GM19099 (cell line): ENCODE measurements around the gene MFSD6.

ENCODE experiments used
- POLR2A ChIP-seq: IDR thresholded peaks from 3 replicates; pipeline ENCODE4 v1.6.1; 2011; ENCODE audit warnings: low read depth; ENCODE audit not compliant: insufficient read length; ENCODE audit errors: extremely low read depth

Gene MFSD6

GRCh38 chr2:190497428-190497827, 89.3 kb downstream of the MFSD6 start:
- no peak for TF ChIP-seq POLR2A

GRCh38 chr2:190499273-190499672, 91.1 kb downstream of the MFSD6 start:
- no peak for TF ChIP-seq POLR2A

GRCh38 chr2:190500054-190500502, 91.9 kb downstream of the MFSD6 start:
- no peak for TF ChIP-seq POLR2A

GRCh38 chr2:190501231-190501630, 93.1 kb downstream of the MFSD6 start:
- TF ChIP-seq POLR2A = no peak

GRCh38 chr2:190501702-190502407, 93.7 kb downstream of the MFSD6 start:
- no peak for TF ChIP-seq POLR2A

GRCh38 chr2:190503088-190503487, 94.9 kb downstream of the MFSD6 start:
- no peak for TF ChIP-seq POLR2A

GRCh38 chr2:190504912-190505311, 96.8 kb downstream of the MFSD6 start:
- no peak for TF ChIP-seq POLR2A

GRCh38 chr2:190505696-190506095, 97.5 kb downstream of the MFSD6 start:
- no peak for TF ChIP-seq POLR2A

GRCh38 chr2:190506666-190507065, 98.5 kb downstream of the MFSD6 start:
- TF ChIP-seq POLR2A = no peak

GRCh38 chr2:190507135-190507534, 99.0 kb downstream of the MFSD6 start:
- TF ChIP-seq POLR2A = no peak

GRCh38 chr2:190511104-190511503, 102.9 kb downstream of the MFSD6 start:
- no peak for TF ChIP-seq POLR2A

GRCh38 chr2:190512539-190513095, 104.5 kb downstream of the MFSD6 start:
- TF ChIP-seq POLR2A = no peak

- TF ChIP-seq POLR2A = no peak
These were observed 105.7 kb downstream of the MFSD6 start for GRCh38 chr2:190513877-190514276.

- TF ChIP-seq POLR2A = no peak
These were observed 106.5 kb downstream of the MFSD6 start for GRCh38 chr2:190514676-190515075.

- no peak for TF ChIP-seq POLR2A
These were observed 107.5 kb downstream of the MFSD6 start for GRCh38 chr2:190515687-190516086.

- TF ChIP-seq POLR2A = no peak
These were observed 109.3 kb downstream of the MFSD6 start for GRCh38 chr2:190517468-190517867.
